CD4-positive, alpha-beta T cell treated with Interferon gamma for 1 hour (primary cell): ENCODE data around the gene CIART.
"Not testable (repeated sequence)": the region's sequence is repeated elsewhere in the genome, so short reads cannot be mapped to it uniquely, and the experiment has no call there.

Source experiments
- DNase-seq: peaks from one replicate; pipeline ENCODE4 v3.0.0-alpha.2; 2020

The CIART gene

DNA sequence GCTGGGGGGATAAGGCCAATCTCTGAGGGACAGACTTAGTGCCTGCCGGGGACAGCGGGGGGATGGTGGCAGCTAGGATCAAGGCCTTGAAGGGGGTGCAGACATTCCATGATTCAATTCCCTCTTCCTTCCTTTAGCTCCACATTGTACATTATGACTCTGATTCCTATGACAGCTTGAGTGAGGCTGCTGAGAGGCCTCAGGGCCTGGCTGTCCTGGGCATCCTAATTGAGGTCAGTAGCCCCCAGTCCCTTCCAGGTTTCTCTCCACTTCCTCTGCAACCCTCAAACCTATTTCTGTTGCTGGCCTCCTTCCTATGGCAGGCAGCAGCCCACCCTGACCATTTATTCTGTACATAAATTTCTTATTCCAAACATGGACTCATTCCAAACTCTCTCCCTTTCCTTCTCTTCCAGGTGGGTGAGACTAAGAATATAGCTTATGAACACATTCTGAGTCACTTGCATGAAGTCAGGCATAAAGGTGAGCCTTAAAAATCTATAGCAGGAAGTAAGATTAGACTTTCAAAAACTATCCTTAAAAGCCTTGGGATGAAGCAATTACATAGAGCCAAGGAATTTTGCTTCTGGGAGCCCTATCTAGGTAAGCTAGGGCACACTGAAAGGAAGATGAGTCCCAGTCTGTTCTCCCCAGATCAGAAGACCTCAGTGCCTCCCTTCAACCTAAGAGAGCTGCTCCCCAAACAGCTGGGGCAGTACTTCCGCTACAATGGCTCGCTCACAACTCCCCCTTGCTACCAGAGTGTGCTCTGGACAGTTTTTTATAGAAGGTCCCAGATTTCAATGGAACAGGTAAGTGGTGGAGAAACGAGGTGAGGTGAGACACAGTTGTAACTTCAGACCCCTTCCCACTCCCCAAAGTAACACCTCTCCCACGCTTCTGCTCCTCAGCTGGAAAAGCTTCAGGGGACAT, 19.7 kb upstream of the CIART start:
- DNase-seq: no peak

GRCh38 chr1:150263549-150263948, 18.8 kb upstream of the CIART start:
- DNase-seq: no peak

DNA sequence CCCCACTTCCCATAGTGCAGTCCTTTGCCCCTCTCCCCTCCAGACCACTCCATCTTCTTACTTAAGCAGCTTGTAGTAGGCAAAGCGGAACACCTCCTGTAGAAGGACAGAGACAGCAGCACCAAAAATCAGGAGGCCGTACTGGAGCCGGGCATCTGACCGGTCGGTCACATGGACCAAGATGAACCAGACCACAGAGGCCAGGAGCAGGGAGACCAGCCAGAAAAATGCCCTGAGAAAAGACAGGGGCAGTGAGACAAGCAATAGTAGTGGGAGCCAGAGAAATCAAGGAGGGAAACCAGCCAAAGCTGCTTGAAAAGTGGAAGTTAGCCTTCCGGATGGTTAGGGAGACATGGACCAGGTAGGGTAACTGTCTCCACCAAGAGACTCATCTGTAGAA, 14.5 kb upstream of the CIART start:
- no peak for DNase-seq

DNA sequence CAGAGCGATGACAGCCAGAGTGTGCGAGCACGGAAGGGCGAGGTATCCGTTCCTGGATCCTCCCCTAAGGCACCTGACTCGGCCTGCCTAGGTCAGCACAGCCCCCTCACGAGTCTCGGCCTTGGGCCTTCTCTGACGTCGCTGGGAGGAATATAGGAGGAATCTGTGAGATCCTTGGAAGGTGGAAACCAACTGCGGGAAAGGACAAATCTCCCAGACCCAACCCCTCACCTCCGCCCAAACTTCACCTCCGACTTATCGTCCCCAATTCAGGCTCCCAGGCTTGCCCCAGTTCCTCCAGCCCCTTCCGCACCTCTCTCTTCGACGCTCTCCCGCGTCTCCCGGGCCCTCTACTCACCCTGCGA, 14.0 kb upstream of the CIART start:
- DNase-seq: peak; percentile 51

- peak; percentile 93 for DNase-seq
These were observed 13.5 kb upstream of the CIART start, which contains the start of gene APH1A for GRCh38 chr1:150268705-150269403. Gene APH1A (minus strand): TSS chr1:150269016. CDS start chr1:150268810, 206 bp downstream.

- no peak for DNase-seq
These were observed 12.9 kb upstream of the CIART start for GRCh38 chr1:150269451-150269850.

- no peak for DNase-seq
These were observed 10.9 kb upstream of the CIART start for GRCh38 chr1:150271291-150271959.

GRCh38 chr1:150273311-150273710, 9.0 kb upstream of the CIART start:
- DNase-seq: no peak

- DNase-seq: no peak
These were observed 2.1 kb upstream of the CIART start for GRCh38 chr1:150280138-150280707.

DNA sequence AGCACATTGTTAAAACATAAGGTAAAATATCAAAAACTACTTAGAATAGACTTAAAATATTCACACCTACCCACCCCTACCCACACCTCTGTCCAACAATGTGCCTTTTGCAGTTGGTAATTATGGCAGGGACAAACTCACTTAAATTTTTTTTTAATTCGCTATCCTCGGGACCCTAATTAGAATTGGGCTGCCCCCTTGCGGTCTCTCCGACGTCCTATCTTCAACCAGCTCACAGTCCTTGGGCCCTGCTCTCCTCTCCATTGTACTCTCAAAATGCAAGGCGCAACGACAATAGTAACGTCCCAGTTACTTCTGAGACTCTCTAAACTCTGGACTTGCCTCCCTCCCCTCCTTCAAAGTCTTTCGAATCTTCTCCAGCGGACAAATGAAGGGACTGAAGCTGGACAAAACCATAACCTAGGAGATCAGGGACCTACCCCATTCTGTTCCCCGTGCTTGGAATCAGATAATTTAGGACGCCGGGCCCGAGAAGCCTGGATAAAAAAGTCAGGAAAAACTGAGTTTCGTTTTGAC, 1.1 kb upstream of the CIART start:
- peak; percentile 68 for DNase-seq

DNA sequence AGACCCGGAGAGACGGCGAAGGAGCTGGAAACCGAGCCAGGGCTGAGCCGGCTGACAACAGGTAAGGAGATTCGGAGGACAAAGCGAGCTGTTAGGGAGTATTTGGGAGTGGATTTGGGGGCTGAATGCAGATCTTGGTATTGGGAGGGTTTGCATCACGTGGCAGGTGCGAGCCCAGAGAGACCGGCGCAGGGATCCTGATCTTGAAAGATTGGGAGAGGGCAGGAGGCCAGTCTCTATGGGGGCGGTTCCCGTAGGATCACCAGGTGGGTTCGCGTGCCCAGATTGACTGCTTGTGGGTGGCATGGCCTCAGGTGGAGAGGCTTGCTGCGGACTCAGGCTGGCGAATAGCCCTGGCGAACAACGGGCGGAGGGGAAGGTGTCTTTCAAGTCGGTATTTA, 204 bp downstream of the CIART start:
- no peak for DNase-seq

- DNase-seq: no peak
These were observed 906 bp downstream of the CIART start for GRCh38 chr1:150283260-150283659.

GRCh38 chr1:150288382-150288781, 6.0 kb downstream of the CIART start:
- no peak for DNase-seq

DNA sequence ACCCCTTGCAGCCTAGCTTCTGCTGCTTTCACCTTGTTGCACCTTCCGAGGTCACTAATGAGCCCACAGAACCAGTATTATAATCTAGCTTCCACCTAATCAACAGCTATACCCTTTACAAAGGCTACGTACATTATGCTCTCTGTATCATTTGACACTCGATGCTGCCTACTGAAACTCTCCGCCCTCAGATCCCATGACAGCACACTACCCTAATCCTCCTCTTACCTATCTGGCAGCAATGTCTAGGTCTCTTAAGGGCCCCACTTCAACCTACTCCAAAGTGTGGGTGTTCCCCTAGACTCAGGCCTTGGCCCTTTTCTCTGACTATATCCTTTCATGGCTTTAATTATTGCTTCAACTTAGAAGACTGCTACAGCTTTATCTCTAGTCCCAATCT, 6.5 kb downstream of the CIART start:
- no peak for DNase-seq

DNA sequence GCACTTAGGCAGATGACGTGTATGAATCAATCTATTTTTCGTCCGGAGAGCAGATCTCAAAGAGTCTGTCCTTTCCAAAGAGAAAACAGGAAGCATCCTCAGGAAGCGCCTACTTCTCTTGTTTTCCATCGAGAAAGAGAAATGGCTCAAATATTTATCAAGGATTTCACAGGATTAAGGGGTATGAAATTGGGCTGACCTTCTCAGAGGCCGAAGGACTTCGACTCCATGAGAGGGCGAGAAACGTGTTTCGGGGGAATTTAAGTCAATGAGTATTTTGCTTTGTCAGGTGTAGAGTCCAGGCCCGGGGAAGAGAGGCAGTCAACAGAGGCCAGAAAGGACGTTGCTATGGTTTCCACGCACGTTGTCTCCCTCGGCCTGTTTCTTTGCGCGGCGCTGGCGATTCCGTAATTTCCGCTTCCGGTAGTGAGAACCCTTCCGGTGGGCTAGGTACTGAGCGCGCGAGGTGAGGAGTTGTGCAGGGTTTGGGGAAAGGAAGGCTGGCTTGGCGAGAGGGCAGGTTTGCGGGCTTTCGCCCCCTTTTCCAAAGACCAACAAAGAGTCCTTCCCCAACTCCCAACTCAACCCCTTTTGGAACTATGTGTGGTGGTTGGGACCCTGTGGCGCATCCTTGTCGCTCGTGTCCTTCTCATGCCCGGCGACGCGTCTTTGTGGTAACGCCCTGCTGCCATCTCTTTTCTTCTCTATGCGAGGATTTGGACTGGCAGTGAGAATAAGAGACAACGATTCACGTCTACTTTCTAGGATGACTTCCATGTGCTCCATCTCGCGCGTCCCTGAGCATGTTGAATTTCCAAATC, 11.3 kb downstream of the CIART start, which contains the start of gene MRPS21:
Gene MRPS21 (plus strand): TSS at position 429 of the 821 bp plus-strand sequence. CDS start 506 bp downstream, outside the sequence.
- DNase-seq: peak; percentile 92

GRCh38 chr1:150295476-150295875, 13.1 kb downstream of the CIART start:
- DNase-seq: no peak

DNA sequence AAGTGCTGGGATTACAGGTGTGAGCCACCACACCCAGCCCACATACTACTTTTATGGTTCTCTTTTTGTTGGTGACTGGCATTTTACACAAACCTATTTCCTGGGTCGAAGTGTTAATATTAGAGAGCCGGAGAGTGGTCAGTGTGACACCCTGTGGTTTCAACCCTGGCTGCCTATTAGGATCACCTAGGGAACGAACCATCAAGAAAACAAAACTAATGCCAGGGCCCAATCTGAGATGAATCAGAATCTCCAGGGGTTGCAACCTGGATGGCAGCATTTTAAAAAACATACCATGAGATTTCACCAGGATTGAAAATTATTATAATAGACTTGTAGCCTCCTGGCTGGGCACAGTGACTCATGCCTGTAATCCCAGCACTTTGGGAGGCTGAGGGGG, 17.4 kb downstream of the CIART start:
- DNase-seq: no peak

DNA sequence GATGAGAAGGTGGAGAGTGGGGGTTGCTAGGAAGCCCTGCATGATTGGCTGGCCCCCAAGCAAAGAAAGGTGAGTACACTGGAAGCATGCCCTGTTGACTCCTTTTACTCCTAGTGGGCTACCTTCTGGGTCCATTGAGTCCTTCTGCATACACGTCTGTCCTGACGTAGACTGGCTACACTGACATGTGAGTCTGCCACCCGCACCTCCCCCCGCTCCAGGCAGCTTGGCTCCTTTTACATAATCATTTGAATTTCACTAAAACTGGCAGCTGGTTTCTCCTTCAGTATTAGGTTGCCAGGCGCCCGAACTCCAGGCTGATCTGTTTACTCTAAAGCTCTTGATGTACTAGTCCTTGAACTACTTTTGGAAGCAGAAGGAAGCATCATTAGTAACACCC, 20.0 kb downstream of the CIART start:
- DNase-seq: no peak

GRCh38 chr1:150302902-150303301, 20.5 kb downstream of the CIART start:
- DNase-seq: no peak

DNA sequence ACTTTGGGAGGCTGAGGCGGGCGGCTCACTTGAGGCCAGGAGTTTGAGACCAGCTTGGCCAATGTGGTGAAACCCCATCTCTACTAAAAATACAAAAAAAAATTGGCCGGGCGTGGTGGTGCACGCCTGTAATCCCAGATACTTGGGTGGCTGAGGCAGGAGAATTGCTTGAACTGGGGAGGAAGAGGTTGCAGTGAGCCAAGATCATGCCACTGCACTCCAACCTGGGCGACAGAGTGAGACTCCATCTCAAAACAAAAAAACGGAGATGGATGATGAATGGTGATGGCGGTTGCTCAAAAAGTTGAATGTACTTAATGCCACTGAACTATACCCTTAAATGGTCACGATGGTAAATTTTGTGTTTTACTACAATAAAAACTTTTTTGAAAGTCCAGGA, 26.2 kb downstream of the CIART start:
- DNase-seq: not testable (repeated sequence)

- DNase-seq: no peak
These were observed 27.6 kb downstream of the CIART start for GRCh38 chr1:150309758-150310508.
